HFFc6 (cell line): ENCODE measurements around the gene ZDHHC11. TPM values are rescaled to one million over a fixed set of nuclear protein-coding genes. Genes with fewer than 3 reads are reported as not detected.
"Not testable (repeated sequence)": the region's sequence is repeated elsewhere in the genome, so short reads cannot be mapped to it uniquely, and the experiment has no call there.

Experiments
- DNase-seq: peaks from one replicate; pipeline ENCODE4 v3.0.0-alpha.2; 2018
- H3K27ac Mint-ChIP-seq: 2 replicates; pipeline ENCODE4 v1.8.0; 2020; ENCODE audit warnings: mild to moderate bottlenecking, mixed read lengths
- H3K27me3 Mint-ChIP-seq: 2 replicates; pipeline ENCODE4 v1.8.0; 2021; ENCODE audit warnings: mild to moderate bottlenecking, moderate library complexity, mixed read lengths; ENCODE audit not compliant: insufficient read depth
- H3K36me3 Mint-ChIP-seq: 2 replicates; pipeline ENCODE4 v1.8.0; 2021; ENCODE audit warnings: low read depth, mixed read lengths
- H3K4me1 Mint-ChIP-seq: 2 replicates; pipeline ENCODE4 v1.8.0; 2020; ENCODE audit warnings: low read depth, mixed read lengths
- H3K4me3 Mint-ChIP-seq: 2 replicates; pipeline ENCODE4 v1.8.0; 2020; ENCODE audit warnings: mild to moderate bottlenecking, moderate library complexity, mixed read lengths
- H3K9me3 Mint-ChIP-seq: 2 replicates; pipeline ENCODE4 v1.8.0; 2020; ENCODE audit warnings: mild to moderate bottlenecking, mixed read lengths
- total RNA-seq, 6 experiments: library from RNA; stranded (reverse); fragmentation: NEBNext Ultra II Directional; extraction: Animal tissue kit (Norgen Biotek cat#: 25700); gene quantifications; 2 replicates in 1 of 6; 3 replicates in 5 of 6; pipeline ENCODE4 v1.2.3, GENCODE V29; 2021

ZDHHC11 gene
- total RNA-seq, 6 experiments from 2014 or later: 1.3 to 4.2 (median 1.8) TPM

DNA sequence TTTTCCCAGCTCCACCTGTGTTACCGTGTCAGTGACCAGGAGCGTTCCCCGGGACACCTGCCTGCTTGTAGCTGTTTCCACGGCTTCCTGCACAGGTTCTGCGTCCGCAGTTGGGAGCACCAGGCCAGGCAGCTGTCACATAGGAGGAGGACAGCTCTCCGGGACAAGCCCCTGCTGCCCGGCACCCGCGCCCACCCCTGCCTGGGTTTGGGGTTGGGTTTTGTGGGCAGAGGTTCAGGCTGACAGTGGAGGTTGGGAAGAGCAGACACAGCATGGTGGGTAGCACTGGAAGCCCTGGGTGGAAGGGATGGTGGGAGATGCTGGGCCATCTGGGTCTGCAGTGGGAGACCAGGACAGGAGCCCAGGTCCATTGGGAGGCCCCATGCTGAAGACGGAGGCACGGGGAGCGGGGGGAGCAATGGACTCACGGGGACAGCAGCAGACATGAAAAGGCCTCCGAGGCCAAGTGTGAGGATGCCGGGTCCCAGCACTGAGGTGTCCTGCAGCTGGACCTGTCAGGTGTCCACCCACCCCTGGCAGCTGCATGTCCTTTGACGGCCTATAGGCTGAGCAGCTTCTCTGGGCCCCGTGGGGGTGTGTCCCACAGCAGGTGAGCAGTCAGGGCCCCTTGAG is 63.4 kb downstream of the ZDHHC11 start:
- H3K27ac Mint-ChIP-seq, H3K4me1 Mint-ChIP-seq, H3K36me3 Mint-ChIP-seq, H3K4me3 Mint-ChIP-seq, H3K27me3 Mint-ChIP-seq, H3K9me3 Mint-ChIP-seq, DNase-seq: not testable (repeated sequence)

DNA sequence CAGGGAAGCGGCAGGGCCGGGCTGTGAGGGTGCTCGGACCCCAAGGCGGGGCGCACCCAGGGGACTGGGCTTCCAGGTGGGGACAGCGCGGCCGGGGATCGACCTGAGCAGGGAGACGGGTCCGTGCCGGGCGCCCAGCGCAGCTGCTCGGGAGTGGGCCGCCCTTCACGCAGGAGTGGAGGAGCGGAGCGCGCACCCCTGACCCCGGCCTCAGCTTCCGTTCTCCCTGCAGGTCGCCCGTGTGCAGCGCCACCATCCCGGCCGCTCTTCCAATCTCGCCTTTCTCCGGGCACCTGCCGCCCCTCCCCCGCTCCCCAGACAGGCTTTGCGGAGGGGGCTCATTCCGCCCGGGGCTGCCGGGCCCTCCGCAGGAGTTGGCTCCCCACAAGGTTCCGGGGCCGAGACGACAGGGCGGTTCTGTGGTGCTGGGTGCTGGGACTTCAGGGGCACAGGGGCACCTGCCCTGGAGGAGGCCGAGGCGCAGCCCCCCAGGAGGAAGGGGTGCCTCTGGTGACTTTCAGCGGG is 65.5 kb downstream of the ZDHHC11 start:
- not testable (repeated sequence) for H3K4me1 Mint-ChIP-seq, H3K27me3 Mint-ChIP-seq, H3K9me3 Mint-ChIP-seq, H3K4me3 Mint-ChIP-seq, DNase-seq, H3K36me3 Mint-ChIP-seq, H3K27ac Mint-ChIP-seq

GRCh38 chr5:784428-785177 is 66.2 kb downstream of the ZDHHC11 start, which contains the start of gene ZDHHC11B:
TSS of gene ZDHHC11B (minus strand) at chr5:784729. CDS start at chr5:766919, 17,810 bp downstream.
- not testable (repeated sequence) for H3K36me3 Mint-ChIP-seq, H3K27ac Mint-ChIP-seq, DNase-seq, H3K4me1 Mint-ChIP-seq, H3K9me3 Mint-ChIP-seq, H3K27me3 Mint-ChIP-seq
- H3K4me3 Mint-ChIP-seq: peak within 1 kb of the TSS; percentile 26; the same call in 1 of the 2 replicates

- not testable (repeated sequence) for DNase-seq, H3K27ac Mint-ChIP-seq, H3K9me3 Mint-ChIP-seq, H3K36me3 Mint-ChIP-seq, H3K4me1 Mint-ChIP-seq, H3K27me3 Mint-ChIP-seq
- peak overlapping the region; percentile 26; the same call in 1 of the 2 replicates for H3K4me3 Mint-ChIP-seq
Measured at GRCh38 chr5:783881-784427, 66.8 kb downstream of the ZDHHC11 start.

GRCh38 chr5:783049-783802 is 67.6 kb downstream of the ZDHHC11 start:
- not testable (repeated sequence) for H3K4me3 Mint-ChIP-seq, H3K27ac Mint-ChIP-seq, H3K9me3 Mint-ChIP-seq, H3K4me1 Mint-ChIP-seq, H3K27me3 Mint-ChIP-seq, DNase-seq, H3K36me3 Mint-ChIP-seq

GRCh38 chr5:782356-782755 is 68.4 kb downstream of the ZDHHC11 start:
- H3K4me1 Mint-ChIP-seq, H3K27me3 Mint-ChIP-seq, H3K9me3 Mint-ChIP-seq, H3K36me3 Mint-ChIP-seq, H3K27ac Mint-ChIP-seq, H3K4me3 Mint-ChIP-seq, DNase-seq: not testable (repeated sequence)

- H3K4me3 Mint-ChIP-seq, H3K27ac Mint-ChIP-seq, DNase-seq, H3K4me1 Mint-ChIP-seq, H3K36me3 Mint-ChIP-seq, H3K9me3 Mint-ChIP-seq: not testable (repeated sequence)
- H3K27me3 Mint-ChIP-seq: peaks cover 11% of the 10 kb centered on the region
Measured at GRCh38 chr5:780571-780970, 70.2 kb downstream of the ZDHHC11 start.

DNA sequence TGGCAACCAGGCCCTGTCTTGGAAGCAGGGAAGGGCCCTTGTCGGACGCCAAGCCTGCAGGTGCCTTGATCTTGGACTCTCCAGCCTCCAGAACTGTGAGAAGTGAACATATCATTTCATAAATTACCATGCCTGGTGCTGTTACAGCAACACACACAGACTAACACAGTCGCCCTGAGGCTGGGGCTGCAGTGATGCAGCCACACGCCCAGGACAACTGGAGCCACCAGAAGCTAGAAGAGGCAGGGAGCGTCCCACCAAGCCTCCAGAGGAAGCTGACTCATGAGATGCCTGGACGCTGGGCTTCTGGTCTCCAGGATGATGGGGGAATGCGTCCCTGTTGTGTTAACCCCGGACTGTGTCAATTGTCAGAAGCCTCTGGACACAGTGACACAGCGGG is 71.8 kb downstream of the ZDHHC11 start:
- H3K9me3 Mint-ChIP-seq, H3K4me1 Mint-ChIP-seq, DNase-seq, H3K36me3 Mint-ChIP-seq, H3K4me3 Mint-ChIP-seq, H3K27ac Mint-ChIP-seq: not testable (repeated sequence)
- H3K27me3 Mint-ChIP-seq: peaks cover 14% of the 10 kb centered on the region

GRCh38 chr5:778421-778820 is 72.4 kb downstream of the ZDHHC11 start:
- peaks cover 14% of the 10 kb centered on the region for H3K27me3 Mint-ChIP-seq
- H3K4me3 Mint-ChIP-seq, DNase-seq, H3K27ac Mint-ChIP-seq, H3K36me3 Mint-ChIP-seq, H3K4me1 Mint-ChIP-seq, H3K9me3 Mint-ChIP-seq: not testable (repeated sequence)
